Omental fat pad (tissue), 4 donors: ENCODE results near the gene ICAM1. TPM values are rescaled to one million over a fixed set of nuclear protein-coding genes. Genes with fewer than 3 reads are reported as not detected.

Source experiments
- ATAC-seq: fragments of 150-250 bp; one replicate; pipeline ENCODE4 v1.9.1; 2016; ENCODE audit warnings: mild to moderate bottlenecking, moderate library complexity; ENCODE audit not compliant: low FRiP score
- DNase-seq: peaks from one replicate; pipeline ENCODE4 v3.0.0-alpha.2; 2019; ENCODE audit warnings: low spot score
- total RNA-seq, 4 donors: library from RNA; depleted of rRNA; stranded (reverse); fragments of >200 nt; gene quantifications; one replicate each; pipeline ENCODE4 v1.1.0, GENCODE V29; 2016
- TF ChIP-seq, protein P1 (sequence below), 3 donors: fragments of 450-650 bp; IDR thresholded peaks; one replicate each; pipeline ENCODE4 v1.5.1; 2016 to 2017; ENCODE audit warnings: antibody characterized with exemption in 3 of 3, mild to moderate bottlenecking in 3 of 3, moderate library complexity in 2 of 3

The ICAM1 gene
- total RNA-seq, 4 donors from 2014 or later = 20.7 to 286 (median 81.0) TPM

DNA sequence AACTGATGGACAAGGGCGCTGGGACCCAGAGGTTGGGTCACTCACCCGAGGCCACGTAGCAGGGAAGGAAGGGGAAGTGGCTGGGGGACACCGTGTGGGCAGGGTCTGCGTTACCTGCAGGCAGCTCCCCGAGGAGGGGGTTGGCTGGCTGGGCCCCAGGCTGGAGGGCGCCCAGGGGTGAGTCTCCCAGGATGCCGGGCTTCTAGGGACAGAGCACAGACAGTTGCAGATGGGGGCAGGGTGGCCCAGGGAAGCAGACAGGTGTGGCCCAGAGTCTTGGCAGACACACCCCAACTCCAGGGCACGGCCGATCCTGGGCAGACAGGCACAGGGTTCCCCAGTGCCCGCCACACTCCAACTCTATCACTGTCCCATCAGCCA, 50.5 kb downstream of the ICAM1 start:
- ATAC-seq (no peak), DNase-seq (no peak)
- TF ChIP-seq, protein P1, sequence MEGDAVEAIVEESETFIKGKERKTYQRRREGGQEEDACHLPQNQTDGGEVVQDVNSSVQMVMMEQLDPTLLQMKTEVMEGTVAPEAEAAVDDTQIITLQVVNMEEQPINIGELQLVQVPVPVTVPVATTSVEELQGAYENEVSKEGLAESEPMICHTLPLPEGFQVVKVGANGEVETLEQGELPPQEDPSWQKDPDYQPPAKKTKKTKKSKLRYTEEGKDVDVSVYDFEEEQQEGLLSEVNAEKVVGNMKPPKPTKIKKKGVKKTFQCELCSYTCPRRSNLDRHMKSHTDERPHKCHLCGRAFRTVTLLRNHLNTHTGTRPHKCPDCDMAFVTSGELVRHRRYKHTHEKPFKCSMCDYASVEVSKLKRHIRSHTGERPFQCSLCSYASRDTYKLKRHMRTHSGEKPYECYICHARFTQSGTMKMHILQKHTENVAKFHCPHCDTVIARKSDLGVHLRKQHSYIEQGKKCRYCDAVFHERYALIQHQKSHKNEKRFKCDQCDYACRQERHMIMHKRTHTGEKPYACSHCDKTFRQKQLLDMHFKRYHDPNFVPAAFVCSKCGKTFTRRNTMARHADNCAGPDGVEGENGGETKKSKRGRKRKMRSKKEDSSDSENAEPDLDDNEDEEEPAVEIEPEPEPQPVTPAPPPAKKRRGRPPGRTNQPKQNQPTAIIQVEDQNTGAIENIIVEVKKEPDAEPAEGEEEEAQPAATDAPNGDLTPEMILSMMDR (IDR thresholded peaks at IDR 0.05) = no peak

DNA sequence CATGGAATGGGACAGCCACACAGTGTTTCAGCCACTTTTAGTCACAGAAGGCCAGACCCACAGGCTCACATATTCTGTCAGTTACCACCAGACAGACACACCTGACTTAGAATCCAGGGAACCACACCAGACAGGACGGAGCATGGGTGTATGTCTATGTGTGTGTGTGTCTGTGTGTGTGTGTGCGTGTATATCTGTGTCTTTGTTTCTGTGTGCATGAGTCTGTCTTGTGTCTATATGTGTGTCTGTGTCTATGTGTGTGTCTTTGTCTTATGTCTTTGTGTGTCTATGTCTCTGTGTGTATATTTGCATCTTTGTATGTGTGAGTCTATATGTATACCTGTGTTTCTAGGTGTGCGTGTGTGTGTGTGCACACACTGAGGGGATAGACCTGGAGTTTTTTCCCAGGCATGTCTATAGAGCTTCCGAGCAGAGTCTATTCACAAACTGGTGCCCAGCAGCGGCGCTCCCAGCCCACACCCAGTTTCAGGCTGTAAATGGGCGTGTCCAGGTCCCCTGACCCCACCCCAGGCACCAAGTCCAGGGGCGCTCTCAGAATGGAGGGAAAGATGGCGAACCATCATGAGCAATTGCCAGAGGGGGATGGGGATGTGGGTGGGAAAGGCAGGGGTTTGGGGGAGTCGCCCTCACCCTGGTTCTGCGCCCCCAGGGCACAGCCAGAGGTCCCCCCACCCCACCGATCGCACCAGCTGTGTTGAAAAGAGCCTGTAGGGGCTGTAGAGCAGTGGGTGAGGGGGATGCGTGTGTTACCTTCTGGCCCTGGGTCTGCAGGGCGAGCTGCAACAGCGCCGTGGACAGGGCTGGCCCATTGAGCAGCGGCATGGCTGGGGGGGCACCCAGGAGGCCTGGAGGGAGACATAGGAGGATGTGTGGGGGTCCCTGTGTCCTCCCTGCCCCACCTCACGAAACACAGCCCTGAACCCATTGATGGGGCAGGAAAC, 51.2 kb downstream of the ICAM1 start:
- ATAC-seq = no peak
- TF ChIP-seq, protein P1 (IDR thresholded peaks at IDR 0.05) = no peak

DNA sequence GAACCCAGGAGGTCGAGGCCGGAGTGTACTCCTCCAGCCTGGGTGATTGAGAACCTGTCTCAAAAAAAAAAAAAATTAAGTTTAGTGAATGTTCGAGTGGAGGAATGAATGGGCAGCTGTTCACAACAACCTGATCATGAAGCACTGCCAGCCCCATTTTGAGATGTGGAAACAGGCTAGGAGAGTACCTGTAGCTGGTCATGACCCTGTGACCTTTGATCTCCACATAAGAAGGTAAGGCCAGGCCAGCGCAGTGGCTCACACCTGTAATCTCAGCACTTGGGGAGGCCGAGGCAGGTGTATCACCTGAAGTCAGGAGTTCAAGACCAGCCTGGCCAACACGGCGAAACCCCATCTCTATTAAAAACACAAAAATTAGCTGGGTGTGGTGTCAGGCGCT, 54.8 kb downstream of the ICAM1 start:
- ATAC-seq (no peak), DNase-seq (no peak)
- TF ChIP-seq, protein P1 (IDR thresholded peaks at IDR 0.05) = no peak

More for the DNA sequence above, 51.2 kb downstream of the ICAM1 start:
- no peak for DNase-seq

DNA sequence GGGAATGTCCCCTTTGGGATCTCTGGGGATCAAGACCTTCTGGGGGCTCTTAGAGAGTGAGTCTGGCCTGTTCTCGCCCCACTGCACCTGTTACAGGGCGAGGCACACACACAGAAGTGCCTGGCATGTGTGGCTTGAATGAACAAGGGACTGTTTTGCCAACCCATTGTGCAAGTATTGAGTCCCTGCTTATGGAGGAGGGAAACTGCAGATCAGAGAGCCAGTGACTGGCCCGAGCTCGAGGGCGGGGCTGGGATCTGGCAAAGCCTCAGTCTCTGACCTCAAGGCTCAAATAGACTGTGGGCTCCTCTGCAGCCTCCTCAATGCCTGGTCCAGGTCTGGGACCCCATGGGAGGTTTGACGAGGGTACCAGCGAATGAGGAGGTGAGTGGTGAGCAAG, 56.9 kb downstream of the ICAM1 start:
- TF ChIP-seq, protein P1 (IDR thresholded peaks at IDR 0.05) = no peak
- DNase-seq (no peak), ATAC-seq (no peak)

DNA sequence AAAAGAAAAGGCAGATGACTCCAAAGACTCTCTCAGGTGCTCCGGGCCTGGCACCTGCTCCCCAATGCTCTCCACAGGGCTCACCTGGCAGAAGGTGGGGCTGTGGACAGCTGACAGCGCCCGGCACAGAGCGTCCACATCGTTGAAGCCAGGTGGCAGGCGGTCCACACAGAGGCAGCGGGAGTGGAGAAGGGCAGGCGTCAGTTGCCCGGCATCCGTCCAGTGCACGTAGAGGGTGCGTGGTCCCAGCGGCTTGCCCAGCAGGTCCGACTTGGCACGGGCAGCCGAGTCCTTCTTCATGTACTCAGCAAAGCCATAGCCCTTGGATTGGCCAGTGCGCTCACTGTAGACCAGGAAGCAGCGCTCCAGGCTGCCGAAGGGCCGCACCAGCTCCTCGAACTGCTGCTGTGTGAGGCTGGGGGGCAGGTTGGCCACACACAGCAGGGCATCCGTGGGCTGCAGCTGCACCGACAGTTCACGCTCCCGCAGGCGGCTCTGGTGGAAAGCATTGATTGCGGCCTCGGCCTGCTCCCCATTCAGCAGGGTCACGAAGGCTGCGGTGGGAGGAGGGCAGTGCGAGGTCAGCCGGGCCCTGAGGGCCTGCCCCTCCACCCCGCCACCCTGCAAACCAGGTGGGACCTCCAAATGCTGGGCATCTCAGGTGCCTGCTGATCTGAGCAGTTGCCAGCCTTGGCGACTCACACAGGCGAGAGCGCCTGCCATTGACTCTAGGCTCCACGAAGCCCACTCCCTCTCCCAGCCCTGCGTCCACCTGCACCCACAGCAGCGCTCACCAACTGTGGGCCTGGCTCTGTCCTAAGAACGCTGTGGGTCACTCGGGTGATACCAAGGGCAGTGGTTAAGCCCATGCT, 57.9 kb downstream of the ICAM1 start:
- no peak for ATAC-seq
- no peak for DNase-seq
- TF ChIP-seq, protein P1 (IDR thresholded peaks at IDR 0.05) = no peak

DNA sequence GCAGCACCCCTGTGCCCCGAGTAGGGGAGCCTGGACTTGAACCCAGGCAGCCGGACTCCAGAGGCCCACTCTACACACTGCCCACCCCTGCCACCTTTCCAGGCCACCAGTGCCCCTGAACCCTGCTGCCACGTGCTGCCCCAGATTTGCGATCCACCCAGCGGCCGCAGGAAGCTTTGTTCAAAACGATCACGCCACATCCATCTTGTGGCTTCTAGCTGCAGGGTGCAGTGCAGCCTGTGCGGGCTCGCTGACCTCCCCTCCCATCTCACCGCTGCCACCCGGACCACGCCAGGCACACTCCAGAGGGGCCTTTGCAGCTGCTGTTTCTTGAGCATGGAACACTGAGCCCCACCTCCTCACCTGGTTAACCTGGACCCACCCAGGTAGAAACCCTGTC, 58.6 kb downstream of the ICAM1 start:
- TF ChIP-seq, protein P1 (IDR thresholded peaks at IDR 0.05) = no peak
- no peak for ATAC-seq
- DNase-seq = no peak
